Epithelial cell of proximal tubule (primary cell): ENCODE measurements around the gene SAPCD1. TPM values are rescaled to one million over a fixed set of nuclear protein-coding genes. Genes with fewer than 3 reads are reported as not detected.
"Not testable (repeated sequence)": the region's sequence is repeated elsewhere in the genome, so short reads cannot be mapped to it uniquely, and the experiment has no call there.

Experiments used
- DNase-seq: peaks from one replicate; pipeline ENCODE4 v3.0.0-alpha.2; 2011; ENCODE audit warnings: low read depth
- H3K4me3 ChIP-seq: 2 replicates; pipeline ENCODE4 v1.5.1; 2011; ENCODE audit warnings: low read depth, mild to moderate bottlenecking, low read length
- total RNA-seq: library from RNA; depleted of rRNA; stranded (reverse); fragments of >200 nt; gene quantifications from 2 replicates; pipeline ENCODE4 v1.2.3, GENCODE V29; 2015
- TF ChIP-seq, protein P1 (sequence below): conservative IDR thresholded peaks from 2 replicates; pipeline ENCODE4 v1.5.1; 2012; ENCODE audit warnings: low read depth, mild to moderate bottlenecking, low read length

SAPCD1 gene
- total RNA-seq, 1 donor from 2014 or later: 4.4 TPM

GRCh38 chr6:31784098-31784925, 21.9 kb downstream of the SAPCD1 start:
- TF ChIP-seq, protein P1, sequence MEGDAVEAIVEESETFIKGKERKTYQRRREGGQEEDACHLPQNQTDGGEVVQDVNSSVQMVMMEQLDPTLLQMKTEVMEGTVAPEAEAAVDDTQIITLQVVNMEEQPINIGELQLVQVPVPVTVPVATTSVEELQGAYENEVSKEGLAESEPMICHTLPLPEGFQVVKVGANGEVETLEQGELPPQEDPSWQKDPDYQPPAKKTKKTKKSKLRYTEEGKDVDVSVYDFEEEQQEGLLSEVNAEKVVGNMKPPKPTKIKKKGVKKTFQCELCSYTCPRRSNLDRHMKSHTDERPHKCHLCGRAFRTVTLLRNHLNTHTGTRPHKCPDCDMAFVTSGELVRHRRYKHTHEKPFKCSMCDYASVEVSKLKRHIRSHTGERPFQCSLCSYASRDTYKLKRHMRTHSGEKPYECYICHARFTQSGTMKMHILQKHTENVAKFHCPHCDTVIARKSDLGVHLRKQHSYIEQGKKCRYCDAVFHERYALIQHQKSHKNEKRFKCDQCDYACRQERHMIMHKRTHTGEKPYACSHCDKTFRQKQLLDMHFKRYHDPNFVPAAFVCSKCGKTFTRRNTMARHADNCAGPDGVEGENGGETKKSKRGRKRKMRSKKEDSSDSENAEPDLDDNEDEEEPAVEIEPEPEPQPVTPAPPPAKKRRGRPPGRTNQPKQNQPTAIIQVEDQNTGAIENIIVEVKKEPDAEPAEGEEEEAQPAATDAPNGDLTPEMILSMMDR: no peak
- H3K4me3 ChIP-seq: no peak overlapping the region
- DNase-seq: no peak

GRCh38 chr6:31785475-31785874, 23.0 kb downstream of the SAPCD1 start:
- TF ChIP-seq, protein P1: no peak
- DNase-seq: no peak

DNA sequence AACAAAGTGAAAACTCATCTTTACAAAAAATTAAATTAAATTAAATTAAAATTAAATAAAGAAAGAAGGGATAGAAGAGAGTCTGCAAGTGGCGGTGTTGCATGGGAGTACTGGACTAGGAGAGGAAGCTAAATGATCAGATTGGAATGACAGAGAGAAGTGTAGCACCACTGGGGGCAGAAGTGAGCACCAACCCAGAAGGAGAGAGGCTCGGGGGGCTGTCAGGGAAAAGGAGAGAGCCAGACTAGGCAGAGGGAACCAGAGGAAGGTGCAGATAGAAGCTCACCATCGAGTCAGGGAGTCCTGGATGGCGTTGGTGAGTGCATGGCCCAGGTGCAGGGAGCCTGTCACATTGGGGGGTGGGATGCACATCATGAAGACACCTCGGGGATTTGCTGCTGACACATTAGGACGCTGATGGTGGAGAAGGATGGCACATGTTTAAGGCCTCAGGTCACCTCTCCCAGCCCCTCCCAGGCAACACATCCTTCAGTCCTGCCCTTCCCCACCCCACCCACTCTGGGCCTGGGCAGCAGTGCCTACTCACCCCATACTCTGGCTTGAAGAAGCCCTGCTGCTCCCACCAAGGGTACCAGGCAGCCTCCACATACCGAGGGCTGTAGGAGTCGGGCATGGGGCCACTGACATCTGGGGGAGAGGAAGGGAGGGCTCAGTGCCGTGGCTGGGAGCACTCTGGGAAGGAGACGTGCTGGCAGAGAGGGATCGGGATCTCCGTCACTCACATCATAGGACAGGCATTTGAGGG, 29.1 kb downstream of the SAPCD1 start:
- no peak for DNase-seq
- no peak overlapping the region for H3K4me3 ChIP-seq
- TF ChIP-seq, protein P1: peak; percentile 65

More at GRCh38 chr6:31785475-31785874, 23.0 kb downstream of the SAPCD1 start:
- no peak overlapping the region for H3K4me3 ChIP-seq

- DNase-seq: no peak
- TF ChIP-seq, protein P1: no peak
- H3K4me3 ChIP-seq: peak overlapping the region; percentile 46
These were observed 29.6 kb downstream of the SAPCD1 start for GRCh38 chr6:31792090-31792374.

DNA sequence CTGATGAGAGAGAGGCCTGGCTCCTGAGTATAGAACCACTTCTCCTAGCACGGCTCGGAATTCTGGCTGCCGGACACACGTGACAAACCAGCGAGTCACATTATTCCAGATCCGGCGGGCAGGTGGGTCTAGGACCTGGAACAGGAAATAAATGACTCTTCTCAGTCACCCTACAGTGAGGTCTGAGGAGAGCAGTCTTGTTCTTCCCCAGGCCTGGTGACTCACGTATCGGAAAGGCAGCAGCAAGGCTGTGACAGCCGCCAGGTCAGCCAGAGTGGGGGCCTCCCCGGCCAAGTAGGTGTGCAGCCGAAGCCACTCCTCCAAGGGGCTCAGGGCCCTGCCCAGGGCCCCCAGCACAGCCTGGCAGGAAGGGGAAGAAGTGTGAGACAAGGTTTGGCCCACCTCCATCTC, 30.3 kb downstream of the SAPCD1 start:
- peak overlapping the region; percentile 46 for H3K4me3 ChIP-seq
- TF ChIP-seq, protein P1: no peak
- no peak for DNase-seq

- not testable (repeated sequence) for DNase-seq
- peak overlapping the region; percentile 84 for H3K4me3 ChIP-seq
These were observed 31.4 kb downstream of the SAPCD1 start for GRCh38 chr6:31793927-31794245.

GRCh38 chr6:31794294-31794865, 31.9 kb downstream of the SAPCD1 start:
- no peak for DNase-seq
- TF ChIP-seq, protein P1: no peak

More at GRCh38 chr6:31794294-31794865, 31.9 kb downstream of the SAPCD1 start:
- peak overlapping the region; percentile 84 for H3K4me3 ChIP-seq
